ENCODE data around the gene TADA2B.
A peak's percentile ranks its signal among the peaks of the same experiment; 100 is the strongest.

Gene TADA2B

GRCh38 chr4:7018281-7018680 is 24.9 kb upstream of the TADA2B start:
- DNase-seq (ENCODE audit: low read depth in 2 of 2), result no peak

- DNase-seq (ENCODE audit: low read depth in 2 of 2), result no peak
These were observed 23.8 kb upstream of the TADA2B start for GRCh38 chr4:7019367-7019766.

GRCh38 chr4:7020290-7020689 is 22.9 kb upstream of the TADA2B start:
- DNase-seq (ENCODE audit: low read depth in 2 of 2), result no peak

GRCh38 chr4:7020856-7021255 is 22.3 kb upstream of the TADA2B start:
- no peak for DNase-seq (ENCODE audit: low read depth in 2 of 2)

- no peak for DNase-seq (ENCODE audit: low read depth in 2 of 2)
These were observed 21.8 kb upstream of the TADA2B start for GRCh38 chr4:7021355-7021754.

GRCh38 chr4:7021930-7022664 is 21.1 kb upstream of the TADA2B start:
- peak; percentile 5 to 22 for DNase-seq (ENCODE audit: low read depth in 2 of 2)

GRCh38 chr4:7023486-7023885 is 19.7 kb upstream of the TADA2B start:
- DNase-seq (ENCODE audit: low read depth in 2 of 2), result no peak

GRCh38 chr4:7023901-7024300 is 19.3 kb upstream of the TADA2B start:
- no peak for DNase-seq (ENCODE audit: low read depth in 2 of 2)

GRCh38 chr4:7024336-7024890 is 18.8 kb upstream of the TADA2B start:
- no peak for DNase-seq (ENCODE audit: low read depth in 2 of 2)

- DNase-seq (ENCODE audit: low read depth in 2 of 2), result no peak
These were observed 18.1 kb upstream of the TADA2B start for GRCh38 chr4:7025040-7025602.

- DNase-seq (ENCODE audit: low read depth in 2 of 2), result no peak
These were observed 17.1 kb upstream of the TADA2B start for GRCh38 chr4:7026107-7026506.

- DNase-seq (ENCODE audit: low read depth in 2 of 2), result no peak
These were observed 15.9 kb upstream of the TADA2B start for GRCh38 chr4:7027284-7027683.

- no peak for DNase-seq (ENCODE audit: low read depth in 2 of 2)
These were observed 15.3 kb upstream of the TADA2B start for GRCh38 chr4:7027913-7028312.

GRCh38 chr4:7029212-7029611 is 14.0 kb upstream of the TADA2B start:
- DNase-seq (ENCODE audit: low read depth in 2 of 2), result no peak

- no peak for DNase-seq (ENCODE audit: low read depth in 2 of 2)
These were observed 13.3 kb upstream of the TADA2B start for GRCh38 chr4:7029921-7030320.

- no peak for DNase-seq (ENCODE audit: low read depth in 2 of 2)
These were observed 12.3 kb upstream of the TADA2B start for GRCh38 chr4:7030856-7031255.

- DNase-seq (ENCODE audit: low read depth in 2 of 2), result no peak
These were observed 11.4 kb upstream of the TADA2B start for GRCh38 chr4:7031558-7032449.

GRCh38 chr4:7032596-7032995 is 10.6 kb upstream of the TADA2B start:
- no peak for DNase-seq (ENCODE audit: low read depth in 2 of 2)

- DNase-seq (ENCODE audit: low read depth in 2 of 2), result peak in 1 of 2 experiments; percentile 8
These were observed 8.7 kb upstream of the TADA2B start for GRCh38 chr4:7034262-7035081.

GRCh38 chr4:7037425-7037824 is 5.7 kb upstream of the TADA2B start:
- no peak for DNase-seq (ENCODE audit: low read depth in 2 of 2)

- DNase-seq (ENCODE audit: low read depth in 2 of 2), result no peak
These were observed 2.4 kb upstream of the TADA2B start for GRCh38 chr4:7040765-7041164.

GRCh38 chr4:7041246-7041645 is 1.9 kb upstream of the TADA2B start:
- no peak for DNase-seq (ENCODE audit: low read depth in 2 of 2)
